ENCODE data around the gene EHD1. TPM values are rescaled to one million over a fixed set of nuclear protein-coding genes. Genes with fewer than 3 reads are reported as not detected.

Gene EHD1
- total RNA-seq, 2 donors from 2014 or later = 184 to 212 TPM

DNA sequence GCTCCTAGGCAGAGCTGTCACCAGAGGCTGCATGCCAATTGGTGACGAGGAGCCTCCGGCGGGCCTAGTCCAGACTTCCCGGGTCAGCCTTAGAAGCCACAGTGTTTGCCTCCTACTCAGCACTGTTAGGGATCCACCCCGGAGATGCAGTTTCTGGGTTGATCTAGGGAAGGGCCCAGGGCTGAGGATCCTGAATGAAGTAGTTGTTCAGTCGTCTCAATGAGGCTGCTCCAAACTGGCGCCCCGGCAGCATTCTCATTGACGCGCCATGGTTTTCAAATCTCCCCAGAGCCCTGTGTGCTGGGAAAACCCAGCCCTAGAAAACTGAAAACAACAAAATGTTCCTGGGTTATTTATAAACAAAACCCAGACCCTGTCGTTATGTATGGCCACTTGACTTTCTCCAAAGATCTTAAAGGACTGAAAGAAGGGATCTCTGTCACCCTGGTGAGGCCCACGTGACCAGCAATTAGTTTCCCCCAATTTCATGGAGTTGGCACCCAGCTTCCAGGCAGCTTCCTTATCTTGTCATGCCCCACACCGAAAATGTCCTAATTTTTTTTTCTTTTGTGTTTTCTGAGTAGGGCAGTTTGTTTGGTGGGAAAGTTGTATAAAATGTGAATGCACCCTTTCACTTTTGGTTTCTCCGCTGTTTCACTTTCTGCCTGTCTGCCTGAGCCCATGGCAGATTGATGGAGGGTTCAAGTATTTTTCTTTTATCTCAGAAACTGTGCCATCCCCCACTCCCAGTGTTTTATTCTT lies 2.0 kb upstream of the EHD1 start:
- Mint-ChIP-seq H3K27ac (peak overlapping the region; percentile 97), H3K4me3 (peak overlapping the region; percentile 97), H3K27me3 (no peaks in the 10 kb centered on the region), H3K36me3 (ENCODE audit: low read depth) (peaks cover 8% of the 10 kb centered on the region), H3K4me1 (peaks cover 54% of the 10 kb centered on the region)
- ATAC-seq (no peak), DNase-seq (no peak)
- no peaks in the 10 kb centered on the region for H3K9me3 ChIP-seq (ENCODE audit: control insufficient read depth, low read length, poor library complexity, severe bottlenecking)

DNA sequence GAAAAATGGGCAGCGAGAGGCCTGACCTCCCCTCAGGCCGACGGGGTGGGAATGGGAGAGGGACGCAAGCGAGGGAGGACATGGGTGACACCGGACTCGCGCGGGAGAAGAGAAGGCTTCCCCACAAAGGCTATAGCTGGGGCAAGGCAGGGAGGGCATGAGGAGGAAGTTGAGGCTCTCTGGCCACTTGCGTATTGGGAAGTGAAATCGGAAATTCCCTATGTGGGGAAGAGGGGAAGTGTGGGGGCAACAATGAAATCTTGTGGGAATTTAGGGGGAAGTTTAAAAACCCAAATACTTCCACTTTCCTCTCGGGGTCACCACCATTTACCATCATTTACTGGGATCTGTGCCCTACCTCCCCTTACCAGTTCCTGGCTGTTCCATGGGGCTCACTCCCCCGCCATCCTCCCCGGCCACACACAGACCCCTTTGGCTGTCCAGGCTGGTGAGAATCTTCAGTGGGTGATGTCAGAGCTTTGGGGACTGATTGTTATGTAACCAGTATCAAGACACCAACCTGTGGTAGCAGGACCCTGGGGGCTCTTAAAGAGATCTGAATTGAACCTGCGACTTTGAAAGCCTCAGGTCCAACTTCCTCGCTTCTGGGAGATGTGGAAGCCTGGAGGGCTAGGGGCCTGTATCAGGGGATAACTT lies 951 bp upstream of the EHD1 start:
- Mint-ChIP-seq H3K4me1 (peaks cover 60% of the 10 kb centered on the region), H3K27ac (peak overlapping the region; percentile 97), H3K36me3 (ENCODE audit: low read depth) (peaks cover 8% of the 10 kb centered on the region), H3K4me3 (peak overlapping the region; percentile 97), H3K27me3 (no peaks in the 10 kb centered on the region)
- DNase-seq (no peak), ATAC-seq (no peak)
- no peaks in the 10 kb centered on the region for H3K9me3 ChIP-seq (ENCODE audit: control insufficient read depth, low read length, poor library complexity, severe bottlenecking)

DNA sequence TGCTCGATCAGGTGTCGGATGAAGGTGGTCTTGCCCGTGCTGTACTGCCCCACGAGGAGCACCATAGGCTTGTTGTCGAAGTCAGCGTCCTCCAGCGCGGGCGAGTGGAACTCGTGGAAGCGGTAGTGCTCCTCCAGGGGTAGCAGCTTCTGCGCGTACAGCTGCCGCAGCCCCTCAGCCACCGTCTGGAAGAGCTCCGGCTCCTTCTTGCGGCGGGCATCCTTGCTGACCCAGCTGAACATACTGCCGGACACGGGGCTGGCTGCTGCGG lies 263 bp downstream of the EHD1 start:
- Mint-ChIP-seq H3K4me1 (peaks cover 65% of the 10 kb centered on the region), H3K36me3 (ENCODE audit: low read depth) (peaks cover 8% of the 10 kb centered on the region), H3K27ac (peak overlapping the region; percentile 97), H3K27me3 (no peaks in the 10 kb centered on the region), H3K4me3 (peak overlapping the region; percentile 97)
- DNase-seq (peak in 1 of 3 donors; percentile 34), ATAC-seq (peak; percentile 29)
- H3K9me3 ChIP-seq (ENCODE audit: control insufficient read depth, low read length, poor library complexity, severe bottlenecking) = no peaks in the 10 kb centered on the region

DNA sequence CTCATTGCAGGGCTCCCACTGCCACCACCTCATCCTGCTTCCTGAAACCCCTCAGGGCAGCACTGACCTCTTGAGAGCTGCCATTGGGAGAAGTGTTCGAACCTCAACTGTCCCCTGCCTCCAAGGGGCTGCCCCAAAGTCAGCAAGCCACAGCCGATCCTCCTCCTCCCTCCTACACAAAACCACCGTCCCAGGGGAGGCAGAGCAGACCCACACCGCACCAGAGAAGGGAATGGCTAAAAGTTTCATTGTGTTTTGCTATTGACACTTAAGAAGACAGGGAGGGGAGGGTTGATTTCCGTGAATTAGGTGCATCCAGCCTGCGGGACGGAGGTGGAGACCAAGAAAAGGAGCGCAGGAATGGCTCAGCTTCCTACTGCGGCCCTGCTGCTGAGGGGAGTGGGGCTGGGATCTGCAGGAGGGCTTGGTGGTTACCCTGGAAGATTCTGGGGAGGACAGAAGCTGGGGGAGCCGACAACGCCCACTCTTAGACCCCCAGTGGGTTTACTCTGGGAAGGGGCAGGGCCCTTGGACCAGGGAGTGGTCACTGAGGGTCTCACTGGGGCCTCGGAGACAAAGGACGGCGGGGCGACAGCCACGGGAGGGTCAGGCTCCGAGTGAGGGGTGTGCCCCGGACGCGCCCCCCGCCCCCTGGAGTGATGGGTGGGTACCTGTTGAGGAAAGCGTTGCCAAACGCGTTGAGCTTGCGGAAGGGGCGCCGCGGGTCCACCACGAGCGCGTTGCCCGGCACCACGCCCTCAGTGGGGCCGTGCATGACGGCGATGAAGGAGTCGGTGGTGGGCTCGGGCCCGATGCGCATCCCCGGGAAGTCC lies 815 bp downstream of the EHD1 start:
- DNase-seq (no peak), ATAC-seq (no peak)
- H3K9me3 ChIP-seq (ENCODE audit: control insufficient read depth, low read length, poor library complexity, severe bottlenecking) = no peaks in the 10 kb centered on the region
- H3K4me3 Mint-ChIP-seq = peak overlapping the region; percentile 97
- peaks cover 10% of the 10 kb centered on the region for H3K36me3 Mint-ChIP-seq (ENCODE audit: low read depth)
- peak overlapping the region; percentile 97 for H3K27ac Mint-ChIP-seq
- no peaks in the 10 kb centered on the region for H3K27me3 Mint-ChIP-seq
- peaks cover 70% of the 10 kb centered on the region for H3K4me1 Mint-ChIP-seq

DNA sequence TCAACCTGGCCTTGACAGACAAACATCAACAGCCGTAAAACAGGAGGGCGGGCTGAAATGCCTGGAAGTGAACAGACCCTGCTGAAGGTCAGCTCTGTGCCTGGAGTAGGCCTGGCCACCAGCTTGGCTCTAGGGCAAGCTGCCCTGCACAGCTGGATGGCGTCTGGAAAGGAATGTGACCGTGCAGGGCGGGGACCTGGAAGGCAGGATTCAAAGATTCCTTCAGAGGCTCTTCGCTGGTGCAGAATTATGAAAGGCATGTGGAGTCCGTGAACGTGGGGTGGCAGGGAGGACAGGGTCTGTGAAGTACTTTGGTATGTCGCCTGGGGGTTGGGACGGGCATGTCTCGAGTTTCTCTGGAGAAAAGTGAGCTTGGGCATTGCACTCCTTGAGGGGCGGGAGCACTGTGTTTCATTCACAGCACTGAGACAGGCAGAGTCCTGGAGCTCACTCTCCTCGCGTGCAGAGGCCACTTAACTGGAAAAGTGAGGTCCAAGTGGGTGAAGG lies 1.5 kb downstream of the EHD1 start:
- peaks cover 70% of the 10 kb centered on the region for H3K4me1 Mint-ChIP-seq
- DNase-seq = no peak
- peaks cover 10% of the 10 kb centered on the region for H3K36me3 Mint-ChIP-seq (ENCODE audit: low read depth)
- no peaks in the 10 kb centered on the region for H3K9me3 ChIP-seq (ENCODE audit: control insufficient read depth, low read length, poor library complexity, severe bottlenecking)
- H3K4me3 Mint-ChIP-seq = peak overlapping the region; percentile 97
- no peak for ATAC-seq
- H3K27ac Mint-ChIP-seq = peak overlapping the region; percentile 97
- no peaks in the 10 kb centered on the region for H3K27me3 Mint-ChIP-seq

DNA sequence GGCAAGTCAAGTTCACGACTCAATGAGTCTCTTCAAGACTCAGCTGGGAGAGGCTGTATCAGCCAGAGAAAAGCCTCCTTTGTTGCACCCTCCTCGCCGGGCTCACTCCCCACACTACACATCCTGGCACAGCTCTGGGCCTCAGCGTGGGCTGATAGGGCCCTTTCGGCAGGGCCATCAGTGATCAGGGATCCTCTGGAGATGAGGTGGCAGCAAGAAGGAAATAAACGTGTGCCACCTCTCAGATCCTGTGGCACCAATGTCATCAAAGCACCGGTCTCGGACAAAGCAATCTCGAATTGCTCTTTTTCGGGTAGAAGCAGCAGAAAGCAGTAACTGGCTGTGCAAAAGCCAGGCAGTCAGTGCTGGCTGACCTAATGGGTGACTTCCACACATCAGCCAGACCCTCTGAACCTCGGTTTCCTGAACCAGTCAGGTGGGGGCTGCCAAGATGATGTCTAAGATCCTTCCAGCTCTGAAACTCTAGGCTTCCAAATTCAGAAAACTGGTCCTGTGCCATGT lies 2.1 kb downstream of the EHD1 start:
- ATAC-seq (no peak), DNase-seq (no peak)
- H3K27me3 Mint-ChIP-seq = no peaks in the 10 kb centered on the region
- peak overlapping the region; percentile 97 for H3K27ac Mint-ChIP-seq
- peaks cover 72% of the 10 kb centered on the region for H3K4me1 Mint-ChIP-seq
- H3K36me3 Mint-ChIP-seq (ENCODE audit: low read depth) = peaks cover 11% of the 10 kb centered on the region
- H3K9me3 ChIP-seq (ENCODE audit: control insufficient read depth, low read length, poor library complexity, severe bottlenecking) = no peaks in the 10 kb centered on the region
- H3K4me3 Mint-ChIP-seq = peak overlapping the region; percentile 97

DNA sequence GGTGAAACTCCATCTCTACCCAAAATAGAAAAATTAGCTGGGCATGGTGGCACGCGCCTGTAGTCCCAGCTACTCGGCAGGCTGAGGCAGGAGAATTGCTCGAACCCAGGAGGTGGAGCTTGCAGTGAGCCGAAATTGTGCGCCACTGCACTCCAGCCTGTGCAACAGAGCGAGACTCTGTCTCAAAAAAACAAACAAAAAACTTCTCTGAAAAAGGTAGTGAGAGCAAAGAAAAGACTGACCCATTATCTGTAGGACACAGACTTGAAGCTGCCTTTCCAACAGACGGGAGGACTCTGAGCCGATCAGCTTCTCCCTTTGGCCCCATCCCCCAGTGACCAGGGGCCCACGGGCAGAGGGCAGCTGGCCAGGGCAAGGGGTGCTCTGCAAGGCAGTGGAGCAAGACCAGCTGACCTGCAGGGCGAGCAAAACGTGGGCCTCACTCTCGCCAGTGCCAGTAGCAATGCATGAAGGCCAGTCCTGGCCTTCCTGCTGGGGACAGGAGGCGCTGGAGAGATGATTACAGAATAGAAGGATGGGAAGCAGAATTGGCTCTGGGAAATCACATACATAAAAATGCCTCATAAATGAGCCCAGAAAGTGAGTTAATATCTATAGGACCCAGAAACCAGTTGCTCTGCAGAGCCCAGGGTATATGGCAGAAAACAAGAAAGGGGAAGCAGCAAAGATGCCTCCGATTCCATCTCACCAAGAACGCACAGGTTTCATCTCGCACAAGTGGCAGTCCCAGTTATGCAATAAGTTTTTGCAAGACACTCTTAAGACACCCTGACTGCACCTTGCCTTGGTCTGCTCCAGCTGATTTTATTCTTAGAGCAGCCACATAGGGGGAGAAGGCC lies 2.8 kb downstream of the EHD1 start:
- Mint-ChIP-seq H3K4me3 (peak overlapping the region; percentile 97), H3K27me3 (no peaks in the 10 kb centered on the region), H3K4me1 (peaks cover 71% of the 10 kb centered on the region), H3K36me3 (ENCODE audit: low read depth) (peaks cover 13% of the 10 kb centered on the region), H3K27ac (peak overlapping the region; percentile 97)
- no peak for ATAC-seq
- no peaks in the 10 kb centered on the region for H3K9me3 ChIP-seq (ENCODE audit: control insufficient read depth, low read length, poor library complexity, severe bottlenecking)
- no peak for DNase-seq

DNA sequence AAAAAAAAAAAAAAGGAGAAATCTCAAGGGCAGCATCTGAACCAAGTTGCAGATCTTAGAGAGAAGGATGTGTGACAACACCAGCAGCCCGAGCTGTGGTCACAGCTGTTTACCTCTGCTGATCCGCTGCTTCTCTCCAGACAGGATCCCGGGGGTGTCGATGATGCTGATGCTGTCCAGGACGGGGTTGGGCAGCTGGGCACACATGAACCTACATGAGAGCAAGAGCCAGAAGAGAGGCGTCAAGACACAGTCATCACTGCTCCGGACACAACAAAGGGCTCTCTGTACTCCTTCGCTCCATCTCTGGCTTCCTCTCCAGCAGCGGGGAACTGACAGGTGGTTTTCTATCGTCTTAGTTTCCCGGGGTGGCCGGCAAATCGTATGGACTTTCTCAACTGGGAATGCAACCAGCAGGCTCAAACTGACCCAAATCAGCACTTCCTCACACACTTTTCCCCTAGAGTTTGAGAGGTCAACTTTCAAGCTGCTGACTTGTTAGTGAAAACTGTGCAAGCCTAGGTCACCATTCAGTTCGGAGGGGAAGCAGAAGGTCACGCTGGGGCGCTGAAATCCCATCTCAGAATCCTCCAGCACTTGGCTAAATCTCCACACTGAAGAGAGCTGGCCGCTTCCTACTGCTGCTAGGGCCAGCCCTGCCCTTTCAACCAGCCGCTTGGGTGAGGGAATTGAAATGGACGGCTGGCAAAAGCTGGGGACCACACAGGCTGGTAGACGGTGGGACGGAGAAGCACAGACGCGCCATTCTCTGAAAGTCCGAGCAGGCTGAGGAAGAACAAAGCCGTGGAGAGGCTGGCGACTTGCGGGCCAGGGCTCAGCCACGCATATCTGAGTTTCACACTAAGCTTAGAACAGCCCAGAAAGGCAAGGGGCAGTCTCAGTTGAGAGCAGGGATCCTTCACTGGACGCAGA lies 3.8 kb downstream of the EHD1 start:
- peak overlapping the region; percentile 97 for H3K27ac Mint-ChIP-seq

DNA sequence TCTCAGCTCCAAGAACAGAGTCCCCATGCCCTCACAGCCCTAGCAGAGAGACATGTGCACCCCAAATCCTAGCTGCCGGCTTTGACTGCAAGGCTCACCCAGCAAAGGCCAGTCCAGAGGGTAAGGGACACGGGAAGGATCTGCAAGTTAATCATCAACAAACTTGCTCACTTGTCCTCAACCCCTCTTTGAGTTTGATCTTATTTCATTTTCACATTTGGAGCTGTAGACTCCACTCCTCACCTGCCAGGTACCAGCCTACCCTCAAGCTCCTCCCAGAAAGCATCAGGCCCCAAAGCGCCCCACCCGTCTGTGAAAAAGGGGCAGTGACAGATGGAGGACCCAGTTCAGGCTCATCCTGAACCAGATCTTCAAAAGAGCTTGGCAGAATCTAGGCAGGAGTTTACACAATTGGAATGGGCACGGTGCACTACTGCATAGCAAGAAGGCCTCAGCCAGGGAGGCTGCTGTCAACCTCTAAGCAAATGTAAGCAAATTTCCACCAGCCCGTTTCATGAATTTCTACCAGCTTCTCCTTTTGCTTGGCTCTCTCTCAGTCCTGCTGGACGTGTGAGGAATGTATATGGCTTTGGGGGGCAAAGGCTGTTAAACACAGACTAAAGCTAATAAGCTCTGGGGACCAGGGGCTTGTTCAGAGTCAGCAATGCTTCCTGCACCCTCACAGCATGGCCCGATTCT lies 5.5 kb downstream of the EHD1 start:
- H3K27ac Mint-ChIP-seq = peak overlapping the region; percentile 82
- ATAC-seq = no peak
- peaks cover 13% of the 10 kb centered on the region for H3K36me3 Mint-ChIP-seq (ENCODE audit: low read depth)
- no peaks in the 10 kb centered on the region for H3K9me3 ChIP-seq (ENCODE audit: control insufficient read depth, low read length, poor library complexity, severe bottlenecking)
- H3K4me3 Mint-ChIP-seq = peak overlapping the region; percentile 82
- no peak for DNase-seq
- H3K4me1 Mint-ChIP-seq = peaks cover 73% of the 10 kb centered on the region
- H3K27me3 Mint-ChIP-seq = no peaks in the 10 kb centered on the region

More for the DNA sequence above, 3.8 kb downstream of the EHD1 start:
- ATAC-seq = no peak
- Mint-ChIP-seq H3K27me3 (no peaks in the 10 kb centered on the region), H3K4me3 (peak overlapping the region; percentile 97), H3K4me1 (peaks cover 68% of the 10 kb centered on the region), H3K36me3 (ENCODE audit: low read depth) (peaks cover 13% of the 10 kb centered on the region)
- DNase-seq = no peak
- no peaks in the 10 kb centered on the region for H3K9me3 ChIP-seq (ENCODE audit: control insufficient read depth, low read length, poor library complexity, severe bottlenecking)

DNA sequence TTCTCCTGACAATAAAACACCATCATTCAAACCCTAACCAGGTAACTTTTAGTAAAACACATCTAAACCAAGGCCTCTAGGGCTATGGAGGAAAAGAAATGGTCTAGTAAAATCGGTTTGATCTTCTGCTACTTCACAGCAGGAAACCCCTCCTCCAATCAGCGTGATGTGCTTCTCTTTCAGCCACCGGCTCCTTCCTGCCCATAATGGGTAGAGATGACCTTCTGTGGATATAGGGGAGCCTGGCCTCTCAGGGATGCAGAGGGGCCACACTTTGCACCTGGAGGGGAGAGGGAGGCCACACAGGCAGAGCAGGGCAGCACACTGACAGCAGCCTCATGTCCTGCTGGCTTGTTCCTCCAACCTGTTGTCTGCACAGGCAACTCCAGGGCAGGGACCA lies 6.9 kb downstream of the EHD1 start:
- Mint-ChIP-seq H3K36me3 (ENCODE audit: low read depth) (peaks cover 7% of the 10 kb centered on the region), H3K4me3 (peak overlapping the region; percentile 86), H3K4me1 (peaks cover 69% of the 10 kb centered on the region), H3K27ac (peak overlapping the region; percentile 98), H3K27me3 (no peaks in the 10 kb centered on the region)
- ATAC-seq (no peak), DNase-seq (no peak)
- no peaks in the 10 kb centered on the region for H3K9me3 ChIP-seq (ENCODE audit: control insufficient read depth, low read length, poor library complexity, severe bottlenecking)

DNA sequence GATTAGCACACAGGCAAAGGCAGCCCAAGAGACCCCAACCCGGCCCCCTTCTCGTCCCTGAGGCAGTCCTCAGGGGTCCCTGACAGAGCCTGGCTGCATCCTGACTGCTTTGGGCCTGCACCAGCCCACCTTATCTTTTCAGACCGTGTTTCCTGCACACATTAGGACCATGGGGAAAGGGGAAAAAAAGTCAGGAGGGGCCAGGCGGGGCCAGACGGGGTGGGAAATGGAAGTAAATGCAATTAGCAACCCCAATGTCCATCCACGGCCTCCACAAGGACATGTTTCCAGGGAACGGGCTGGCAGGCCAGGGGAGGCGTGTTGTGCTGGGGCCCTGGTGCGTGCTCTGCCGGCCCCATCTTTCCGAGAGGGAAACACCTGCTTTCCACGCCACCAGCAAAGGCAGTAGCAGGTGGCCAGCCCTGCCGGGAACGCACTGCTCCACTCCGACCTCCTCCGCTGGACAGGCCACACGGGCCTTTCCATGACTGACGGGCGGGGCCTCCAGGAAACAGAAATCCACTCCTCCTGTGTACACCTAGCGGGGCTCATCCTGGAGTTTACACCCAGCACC lies 7.4 kb downstream of the EHD1 start:
- peaks cover 7% of the 10 kb centered on the region for H3K36me3 Mint-ChIP-seq (ENCODE audit: low read depth)
- peaks cover 69% of the 10 kb centered on the region for H3K4me1 Mint-ChIP-seq
- H3K27ac Mint-ChIP-seq = peak overlapping the region; percentile 98

More for the DNA sequence above, 7.4 kb downstream of the EHD1 start:
- ATAC-seq = no peak
- Mint-ChIP-seq H3K4me3 (peak overlapping the region; percentile 86), H3K27me3 (no peaks in the 10 kb centered on the region)
- no peak for DNase-seq
- no peaks in the 10 kb centered on the region for H3K9me3 ChIP-seq (ENCODE audit: control insufficient read depth, low read length, poor library complexity, severe bottlenecking)
